UCSD-AML1 (cell line): ENCODE measurements around the gene NOXRED1.

ENCODE experiments used
- DNase-seq: peaks from one replicate; lab custom pipeline; 2025; ENCODE audit not compliant: unreplicated experiment; lab: John Stamatoyannopoulos, UW

NOXRED1 gene

DNA sequence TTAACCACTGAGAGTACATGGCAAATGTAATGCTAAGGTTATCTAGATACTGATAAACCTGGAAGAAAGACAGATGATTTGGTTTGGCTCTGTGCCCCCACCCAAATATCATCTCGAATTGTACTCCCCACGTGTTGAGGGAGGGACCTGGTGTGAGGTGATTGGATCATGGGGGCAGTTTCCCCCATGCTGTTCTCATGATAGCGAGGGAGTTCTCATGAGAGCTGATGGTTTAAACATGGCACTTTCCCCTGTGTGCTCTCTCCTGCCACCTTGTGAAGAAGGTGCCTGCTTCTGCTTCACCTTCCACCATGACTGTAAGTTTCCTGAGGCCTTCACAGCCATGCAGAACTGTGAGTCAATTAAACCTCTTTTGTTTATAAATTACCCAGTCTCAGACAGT is 14.2 kb downstream of the NOXRED1 start:
- DNase-seq: peak; percentile 17

DNA sequence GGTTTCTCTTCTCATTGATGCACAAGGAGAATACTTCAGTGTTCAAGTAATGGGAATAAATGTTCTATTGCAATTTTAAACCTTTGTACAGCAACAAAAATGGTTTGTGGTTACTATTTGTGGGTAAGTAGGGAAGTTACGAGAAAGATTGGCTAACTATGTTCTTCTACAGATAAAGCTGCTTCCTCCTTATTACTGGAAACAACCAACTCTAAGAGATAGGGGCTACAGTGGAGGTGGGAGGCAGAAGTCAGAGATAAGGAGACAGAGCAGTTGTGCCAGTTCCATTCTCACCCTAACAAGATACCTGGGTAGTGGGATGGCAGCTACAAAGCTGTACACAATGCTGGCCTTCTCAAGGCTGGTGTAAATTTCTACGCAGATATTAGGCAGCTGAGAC is 16.2 kb downstream of the NOXRED1 start:
- DNase-seq: peak; percentile 30

DNA sequence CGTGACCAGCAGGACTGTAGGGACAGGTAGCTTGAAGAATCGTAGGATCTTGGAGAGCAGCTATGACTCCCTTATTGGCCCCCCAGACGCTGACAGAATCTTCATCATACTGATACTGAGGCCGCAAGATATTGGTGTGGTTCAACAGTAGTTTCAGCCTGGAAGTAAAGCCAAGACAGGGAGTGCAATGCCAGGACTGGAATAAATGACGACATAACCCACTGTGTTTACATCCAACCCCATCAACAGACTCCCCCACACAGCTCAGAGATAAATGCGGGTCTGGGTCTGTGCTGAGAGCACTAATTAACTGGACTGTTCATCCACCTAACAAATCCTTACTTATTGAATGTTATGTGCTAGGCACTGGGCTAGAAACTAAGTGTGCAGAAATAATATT is 16.6 kb downstream of the NOXRED1 start:
- DNase-seq: peak; percentile 25

DNA sequence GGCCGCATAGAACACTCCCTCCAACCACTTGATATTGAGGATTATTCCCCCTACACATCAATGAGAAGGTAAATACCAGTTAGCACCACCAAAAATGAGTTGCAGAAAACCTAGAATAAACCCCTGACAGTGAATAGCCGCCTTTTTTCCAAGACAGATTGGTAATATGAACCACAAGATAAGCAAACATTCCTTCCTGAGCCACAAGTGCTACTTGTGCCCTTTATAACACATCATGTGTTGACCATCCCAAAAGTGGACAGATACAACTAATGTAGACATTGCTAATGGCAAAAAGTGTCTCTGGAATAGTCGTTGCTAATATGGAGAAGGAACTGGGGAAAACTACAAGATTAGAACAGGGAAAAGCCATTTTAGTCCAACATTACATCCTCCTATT is 17.2 kb downstream of the NOXRED1 start:
- DNase-seq: no peak

DNA sequence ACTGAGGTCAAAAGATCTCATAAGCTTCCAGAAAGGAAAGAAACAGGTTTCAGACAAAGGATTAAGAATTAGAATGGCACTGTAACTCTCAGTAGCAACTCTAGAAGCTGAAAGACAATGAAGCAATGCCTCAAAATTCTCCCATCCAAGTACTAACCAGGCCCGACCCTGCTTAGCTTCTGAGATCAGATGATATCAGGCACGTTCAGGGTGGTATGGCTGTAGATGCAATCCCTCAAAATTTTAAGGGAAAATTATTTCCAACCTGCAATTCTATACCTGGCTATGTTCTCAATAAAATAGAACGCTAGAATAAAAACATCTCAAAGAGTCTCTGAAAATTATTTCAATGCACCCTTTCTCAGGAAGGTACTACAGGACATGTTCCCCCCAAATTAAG is 19.6 kb downstream of the NOXRED1 start:
- DNase-seq: no peak

DNA sequence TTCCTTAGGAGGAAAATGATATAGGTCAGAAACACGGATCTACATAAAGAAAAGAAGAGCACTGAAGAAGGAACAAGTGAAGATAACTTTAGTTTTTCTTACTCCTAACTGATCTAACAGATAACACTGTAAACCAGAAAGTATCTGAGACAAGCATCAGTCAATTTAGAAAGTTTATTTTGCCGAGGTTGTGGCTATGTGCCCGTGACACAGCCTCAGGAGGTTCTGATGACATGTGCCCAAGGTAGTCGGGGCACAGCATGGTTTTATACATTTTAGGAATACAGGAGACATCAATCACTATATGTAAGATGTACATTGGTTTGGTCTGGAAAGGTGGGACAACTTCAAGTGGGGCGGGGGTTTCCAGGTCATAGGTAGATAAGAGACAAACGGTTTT is 23.1 kb downstream of the NOXRED1 start:
- DNase-seq: no peak

DNA sequence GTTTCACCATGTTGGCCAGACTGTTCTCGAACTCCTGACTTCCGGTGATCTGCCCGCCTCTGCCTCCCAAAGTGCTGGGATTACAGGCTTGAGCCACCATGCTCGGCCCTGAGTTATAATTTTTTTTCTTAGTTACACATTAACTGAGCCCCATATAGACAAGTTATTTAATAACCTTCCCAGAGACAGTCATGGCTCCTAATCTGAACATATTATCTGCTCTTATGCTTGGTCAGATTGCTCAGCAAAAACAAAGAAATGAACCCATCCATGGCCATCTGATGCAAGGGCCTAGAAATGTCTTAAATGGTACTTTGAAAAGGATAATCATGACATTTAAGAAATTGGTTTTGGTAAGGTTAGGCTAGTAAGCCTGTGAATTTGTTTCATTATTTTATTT is 33.1 kb downstream of the NOXRED1 start:
- no peak for DNase-seq

DNA sequence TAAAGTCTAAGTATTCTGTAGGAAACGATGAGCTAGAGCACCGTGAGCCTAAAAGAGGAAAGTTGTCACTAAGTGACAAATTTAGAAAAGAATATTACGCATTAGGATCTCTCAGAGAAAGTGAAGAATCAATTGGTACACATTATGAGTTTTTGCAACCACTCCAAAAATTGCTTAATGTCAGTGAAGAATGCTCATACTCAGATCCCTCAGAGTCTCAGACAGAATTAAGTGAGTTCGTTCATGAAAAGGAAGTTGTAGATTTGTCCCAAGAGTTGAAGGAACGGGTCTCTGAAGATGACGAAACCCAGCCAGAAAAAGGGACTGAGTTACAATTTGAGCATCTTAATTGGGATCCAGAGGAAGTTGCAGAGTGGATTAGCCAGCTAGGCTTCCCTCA is 44.6 kb downstream of the NOXRED1 start:
- no peak for DNase-seq

DNA sequence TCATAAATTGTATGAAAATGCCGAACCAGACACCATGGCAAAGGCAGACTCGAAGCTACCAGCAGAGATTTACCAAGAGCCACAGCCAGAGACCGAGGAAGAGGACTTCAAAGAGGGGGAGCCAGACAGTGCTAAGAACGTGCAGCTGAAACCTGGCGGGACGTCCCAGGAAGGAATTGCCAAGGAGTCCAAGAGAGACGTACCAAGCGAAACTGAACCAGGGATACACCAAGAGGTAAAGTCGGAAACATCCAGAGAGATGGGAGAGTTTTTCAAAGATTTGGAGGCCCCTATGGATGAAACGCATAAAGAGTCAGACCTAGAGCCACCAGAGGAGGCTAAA is 45.9 kb downstream of the NOXRED1 start:
- no peak for DNase-seq

DNA sequence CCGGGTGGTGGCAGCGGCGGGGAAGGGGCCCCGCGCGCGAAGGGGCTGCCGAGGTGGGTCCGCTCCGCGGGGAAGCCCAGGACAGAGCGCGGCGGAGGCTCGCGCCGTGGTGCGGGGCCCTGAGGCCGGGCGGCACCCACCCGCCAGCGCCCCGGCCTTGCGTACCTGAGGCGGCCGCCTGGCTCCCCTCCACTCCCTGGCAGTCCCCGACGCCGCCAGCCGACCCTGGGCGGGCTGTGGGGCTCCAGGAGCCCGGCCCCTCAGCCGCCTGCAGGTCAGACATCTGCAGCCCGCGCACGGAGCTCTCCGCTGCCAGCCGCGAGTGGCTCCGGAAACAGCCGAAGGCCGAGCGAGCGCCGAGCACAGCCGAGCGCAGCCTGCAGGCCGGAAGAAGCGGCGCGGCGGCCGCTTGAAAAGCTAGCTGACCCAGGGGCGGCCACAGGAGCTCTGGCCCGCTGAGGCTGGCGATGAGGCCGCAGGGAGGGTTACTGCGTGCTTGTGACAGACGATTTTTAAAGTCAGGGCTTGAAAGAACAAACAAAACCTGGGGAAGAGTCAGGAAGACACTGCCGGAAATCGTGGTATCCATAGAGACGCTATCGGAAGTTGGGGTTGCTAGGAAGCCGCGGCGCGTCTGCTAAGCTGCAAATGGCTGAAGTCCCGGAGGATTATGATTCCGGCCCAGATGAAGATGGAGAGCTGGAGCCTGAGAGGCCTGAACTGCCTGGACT is 46.4 kb downstream of the NOXRED1 start, which contains the start of the genes SAMD15 and TMED8:
TSS of gene SAMD15 (plus strand) at position 609 of the 731 bp plus-strand sequence. CDS start at position 649, 40 bp downstream.
TSS of gene TMED8 (minus strand) at position 324 of the 731 bp plus-strand sequence. CDS start at position 283, 41 bp downstream.
- DNase-seq: peak; percentile 84

DNA sequence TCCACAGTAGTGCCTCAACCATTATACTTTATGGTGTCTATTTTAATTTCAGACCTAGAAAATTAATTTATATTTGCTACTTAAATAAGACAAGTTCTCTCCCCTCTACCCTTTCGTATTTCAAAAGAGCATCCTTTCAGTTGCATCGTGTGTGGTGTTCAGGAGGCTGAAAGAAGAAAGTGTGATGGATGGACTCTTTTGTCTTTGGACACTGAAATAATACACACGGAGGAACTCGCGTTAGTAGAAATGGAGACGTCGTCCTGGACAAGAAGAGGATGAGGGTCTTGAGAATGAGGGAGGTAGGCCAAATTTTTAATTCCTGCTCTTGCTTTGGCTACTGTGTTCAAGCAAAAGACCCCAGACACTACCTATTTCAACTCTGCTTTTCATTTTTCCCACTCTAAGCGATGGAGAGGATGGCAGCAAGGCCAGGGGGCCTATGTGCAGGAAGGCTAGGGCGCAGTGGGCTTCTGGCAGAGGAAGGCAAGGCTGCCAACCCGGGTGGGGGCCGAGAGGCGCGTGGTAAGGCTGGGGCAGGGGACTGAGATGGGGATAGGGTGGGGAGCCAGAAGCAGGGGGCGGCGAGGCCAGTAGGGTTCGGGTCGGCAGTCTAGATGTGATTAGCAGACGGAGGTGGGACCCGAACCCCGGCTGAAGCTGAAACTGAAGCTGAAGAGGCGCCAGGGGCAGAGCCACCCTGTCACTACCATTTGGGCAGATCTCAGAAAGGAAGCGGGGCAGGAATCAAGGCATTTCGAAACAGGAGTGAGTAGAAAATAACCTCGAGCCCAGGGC is 47.2 kb downstream of the NOXRED1 start:
- DNase-seq: no peak

DNA sequence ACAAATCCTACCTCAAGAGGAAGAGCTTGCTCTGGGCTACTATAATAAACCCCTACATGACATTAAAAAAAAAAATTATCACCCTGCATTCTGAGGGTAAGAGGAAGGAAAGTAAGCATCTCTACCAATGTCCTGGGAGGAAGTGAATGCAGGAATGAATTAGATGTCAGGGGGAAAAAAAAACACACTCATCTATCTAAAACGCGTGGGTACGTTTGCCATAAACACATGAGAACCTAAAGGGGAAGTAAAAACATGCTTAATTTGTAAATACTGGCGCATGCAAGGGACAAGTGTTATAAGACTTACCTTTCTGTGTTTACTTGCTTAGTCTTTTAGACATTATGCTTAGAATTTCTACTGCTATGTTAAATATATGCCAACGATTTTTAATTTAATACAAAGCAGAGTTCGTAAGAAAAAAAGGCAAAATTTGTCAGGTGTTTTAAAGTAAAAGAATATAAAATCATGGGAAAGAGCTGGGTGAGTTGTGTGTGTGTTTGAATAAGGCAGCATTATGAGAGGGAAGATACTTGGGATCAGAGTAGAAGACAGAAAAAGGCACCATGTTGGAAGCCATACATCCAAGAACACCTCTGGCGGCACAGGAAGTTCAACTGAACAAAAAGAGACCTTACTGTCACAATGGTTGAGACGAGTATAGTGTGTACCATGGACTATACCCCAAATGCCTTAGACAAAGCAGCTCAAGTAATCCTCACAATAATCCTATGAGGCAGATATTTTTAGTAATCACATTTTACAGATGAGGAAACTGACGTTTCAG is 48.0 kb downstream of the NOXRED1 start:
- no peak for DNase-seq

DNA sequence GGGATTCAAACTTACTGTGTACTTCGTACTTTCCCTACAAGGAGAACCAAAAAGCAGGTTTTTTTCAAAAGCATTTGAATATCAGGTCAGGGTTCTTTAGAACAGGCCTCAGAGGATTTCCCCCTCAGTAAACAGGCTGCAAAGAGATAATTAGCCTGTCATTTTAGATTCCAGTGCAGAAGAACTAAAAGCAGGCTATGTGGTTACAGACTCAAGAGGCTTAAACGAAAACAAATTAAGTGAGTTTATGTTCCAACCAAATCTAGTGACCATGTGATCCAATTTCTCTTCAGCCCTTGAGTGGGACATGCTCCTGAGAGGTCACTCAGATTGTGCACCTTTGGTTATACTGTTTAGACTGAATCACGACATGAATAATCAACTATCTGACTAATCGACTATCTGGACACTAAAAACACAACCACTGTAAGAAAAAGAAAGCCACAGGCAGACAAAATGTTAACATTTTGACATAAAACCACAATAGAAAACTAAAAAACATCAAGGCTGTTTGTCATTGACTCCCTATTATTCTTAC is 51.0 kb downstream of the NOXRED1 start:
- no peak for DNase-seq

DNA sequence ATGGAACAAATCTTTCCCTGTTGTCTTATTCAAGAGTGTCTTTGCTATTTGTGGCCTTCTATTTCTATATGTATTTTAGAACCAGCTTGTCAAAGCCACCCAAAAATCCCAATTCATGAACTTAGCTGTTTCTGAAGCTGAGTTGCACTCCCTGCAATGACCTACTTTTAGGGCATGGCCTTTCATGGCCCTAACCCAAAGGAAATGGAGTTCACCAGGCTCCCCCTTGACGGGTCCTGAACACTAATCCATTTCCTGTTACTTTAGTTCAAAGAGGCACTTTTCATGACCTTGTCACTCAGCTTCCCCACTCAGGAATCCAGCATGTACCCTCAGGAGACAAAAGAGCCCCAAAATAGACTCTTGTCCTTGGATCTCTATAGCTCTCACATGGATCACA is 54.0 kb downstream of the NOXRED1 start:
- DNase-seq: peak; percentile 14

DNA sequence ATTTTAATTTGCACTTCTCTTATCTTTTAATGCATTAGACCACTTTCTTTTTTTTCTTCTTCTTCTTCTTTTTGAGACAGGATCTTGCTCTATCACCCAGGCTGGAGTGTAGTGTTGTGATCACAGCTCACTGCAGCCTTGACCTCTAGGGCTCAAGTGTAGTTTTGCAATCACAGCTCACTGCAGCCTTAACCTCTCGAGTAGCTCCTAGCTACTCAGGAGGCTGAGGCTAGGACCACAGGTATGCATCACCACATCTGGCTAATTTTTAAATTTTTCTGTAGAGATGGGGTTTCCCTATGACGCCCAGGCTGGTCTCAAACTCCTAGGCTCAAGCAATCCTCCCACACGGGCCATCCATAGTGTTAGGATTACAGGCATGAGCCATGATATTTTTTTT is 59.2 kb downstream of the NOXRED1 start:
- no peak for DNase-seq

DNA sequence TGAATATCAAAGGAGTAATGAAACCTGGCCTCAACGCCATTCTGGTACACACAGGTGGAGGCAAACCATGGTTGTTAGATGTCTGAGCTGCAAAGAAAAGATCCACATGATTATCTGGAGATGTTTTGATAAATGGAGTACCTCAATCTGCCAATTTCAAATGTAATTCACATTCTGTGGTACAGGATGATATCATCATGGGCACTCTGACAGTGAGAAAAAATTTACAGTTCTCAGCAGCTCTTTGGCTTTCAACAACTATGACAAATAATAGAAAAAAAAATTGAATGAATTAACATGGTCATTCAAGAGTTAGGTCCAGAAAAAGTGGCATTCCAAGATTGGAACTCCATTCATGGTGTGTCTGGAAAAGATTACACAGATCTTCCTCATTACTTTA is 63.7 kb downstream of the NOXRED1 start:
- no peak for DNase-seq

DNA sequence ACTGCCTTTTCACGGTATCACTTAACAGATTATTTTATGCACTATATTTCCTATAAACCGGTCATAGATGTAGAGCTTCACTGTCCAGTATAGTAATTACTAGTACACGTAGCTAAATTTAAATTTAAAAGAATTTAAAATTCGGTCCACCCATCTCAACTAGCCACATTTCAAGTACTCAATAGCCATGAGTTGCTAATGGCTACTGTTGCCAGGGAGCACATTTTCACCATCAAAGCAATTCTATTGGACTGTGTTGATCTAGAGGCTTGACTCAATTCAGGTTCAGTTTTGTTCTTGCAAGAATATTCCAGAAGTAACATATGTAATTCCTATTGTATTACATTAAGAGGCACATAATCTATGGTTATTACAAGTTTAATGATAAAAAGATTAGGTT is 66.4 kb downstream of the NOXRED1 start:
- DNase-seq: no peak

DNA sequence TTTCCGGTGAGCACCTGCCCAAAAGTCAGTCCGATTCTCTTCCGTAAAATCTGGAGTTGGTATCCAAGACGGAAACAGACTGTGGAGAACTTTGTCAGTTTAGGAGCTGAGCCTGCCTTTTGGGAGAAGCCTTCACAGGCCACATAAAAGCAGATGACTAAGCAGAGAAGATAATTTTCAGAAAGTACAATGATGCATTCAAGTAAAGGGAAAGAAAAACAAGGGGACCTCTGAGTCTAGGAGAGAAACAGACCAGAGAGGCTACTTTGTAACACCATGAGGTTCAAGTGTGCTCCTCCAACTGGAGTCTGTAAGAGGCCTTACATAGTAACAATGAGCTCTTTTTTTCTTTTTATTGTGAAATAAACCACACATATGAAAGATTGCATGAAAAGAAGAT is 67.5 kb downstream of the NOXRED1 start:
- no peak for DNase-seq

DNA sequence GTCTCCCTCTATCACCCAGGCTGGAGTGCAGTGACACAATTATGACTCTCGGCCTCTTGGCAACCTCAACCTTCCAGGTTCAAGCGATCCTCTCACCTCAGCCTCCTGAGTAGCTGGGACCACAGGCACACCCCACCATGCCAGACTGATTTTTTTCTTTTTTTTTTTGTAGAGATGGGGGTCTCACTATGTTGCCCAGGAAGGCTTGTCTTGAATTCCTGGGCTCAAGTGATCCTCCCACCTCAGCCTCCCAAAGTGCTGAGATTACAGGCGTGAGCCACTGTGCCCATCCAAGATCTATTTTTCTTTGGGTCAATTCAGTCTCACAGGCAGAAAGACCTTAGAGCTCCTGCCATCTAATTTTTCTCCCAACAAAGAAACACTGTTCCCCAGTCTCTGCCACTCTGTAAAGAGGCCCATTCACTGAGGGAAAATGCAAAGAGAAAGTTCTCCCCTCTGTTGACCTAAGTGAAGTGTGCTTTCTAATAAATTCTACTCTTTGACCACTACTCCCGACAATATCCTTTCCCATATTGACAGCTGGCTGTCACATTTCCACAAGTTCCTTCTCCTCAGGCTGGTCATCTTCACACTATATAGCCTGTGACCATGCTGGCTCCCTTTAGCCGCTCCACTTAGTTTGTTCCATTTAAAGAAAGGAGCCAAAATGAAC is 69.7 kb downstream of the NOXRED1 start:
- no peak for DNase-seq

DNA sequence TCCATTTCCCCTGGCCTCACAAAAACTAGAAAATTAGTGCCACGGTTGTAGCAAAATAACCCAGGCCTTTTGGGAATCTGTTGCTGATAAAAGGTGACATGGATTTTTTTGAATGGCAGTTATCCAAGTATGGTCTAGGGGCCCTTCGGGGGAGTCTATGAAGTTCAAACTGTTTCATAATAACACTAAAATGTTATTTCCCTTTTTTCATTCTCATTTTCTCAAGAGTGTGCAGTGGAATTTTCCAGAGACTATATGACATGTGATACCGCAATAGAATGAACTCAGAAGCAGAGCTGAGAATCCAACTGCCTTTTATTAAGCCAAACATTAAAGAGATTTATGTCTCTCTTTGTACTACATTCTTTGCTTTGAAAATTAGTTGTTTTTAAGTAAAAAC is 75.6 kb downstream of the NOXRED1 start:
- no peak for DNase-seq

DNA sequence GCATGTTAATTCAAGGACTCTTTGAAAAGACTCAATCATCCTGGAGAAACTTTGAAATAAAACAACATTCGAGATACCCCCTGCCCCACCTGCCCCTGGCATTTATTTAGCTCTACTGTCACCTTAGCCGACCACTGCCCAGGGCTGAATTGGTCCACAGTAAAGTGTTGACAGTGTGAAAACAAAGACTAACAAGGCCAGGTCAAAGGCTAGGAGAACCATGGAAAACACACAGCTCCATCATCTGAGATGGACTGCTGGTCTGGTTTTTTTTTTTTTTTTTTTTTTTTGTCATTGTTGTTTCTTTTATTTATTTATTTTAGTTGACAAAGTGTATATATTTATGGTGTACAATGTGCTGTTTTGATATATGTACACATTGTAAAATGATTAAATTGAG is 76.8 kb downstream of the NOXRED1 start:
- no peak for DNase-seq
